ENCODE results near the gene CPT1A.

GRCh38 chr11:68868221-68868835 lies 26.6 kb upstream of the CPT1A start:
- TF ChIP-seq POLR2A (IDR thresholded peaks at IDR 0.05), result no peak
- TF ChIP-seq, protein P1, sequence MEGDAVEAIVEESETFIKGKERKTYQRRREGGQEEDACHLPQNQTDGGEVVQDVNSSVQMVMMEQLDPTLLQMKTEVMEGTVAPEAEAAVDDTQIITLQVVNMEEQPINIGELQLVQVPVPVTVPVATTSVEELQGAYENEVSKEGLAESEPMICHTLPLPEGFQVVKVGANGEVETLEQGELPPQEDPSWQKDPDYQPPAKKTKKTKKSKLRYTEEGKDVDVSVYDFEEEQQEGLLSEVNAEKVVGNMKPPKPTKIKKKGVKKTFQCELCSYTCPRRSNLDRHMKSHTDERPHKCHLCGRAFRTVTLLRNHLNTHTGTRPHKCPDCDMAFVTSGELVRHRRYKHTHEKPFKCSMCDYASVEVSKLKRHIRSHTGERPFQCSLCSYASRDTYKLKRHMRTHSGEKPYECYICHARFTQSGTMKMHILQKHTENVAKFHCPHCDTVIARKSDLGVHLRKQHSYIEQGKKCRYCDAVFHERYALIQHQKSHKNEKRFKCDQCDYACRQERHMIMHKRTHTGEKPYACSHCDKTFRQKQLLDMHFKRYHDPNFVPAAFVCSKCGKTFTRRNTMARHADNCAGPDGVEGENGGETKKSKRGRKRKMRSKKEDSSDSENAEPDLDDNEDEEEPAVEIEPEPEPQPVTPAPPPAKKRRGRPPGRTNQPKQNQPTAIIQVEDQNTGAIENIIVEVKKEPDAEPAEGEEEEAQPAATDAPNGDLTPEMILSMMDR (IDR thresholded peaks at IDR 0.05), result no peak
